Central memory CD8-positive, alpha-beta T cell (primary cell): Measurements from ENCODE around the gene CCNB1IP1.
"Not testable (repeated sequence)": the region's sequence is repeated elsewhere in the genome, so short reads cannot be mapped to it uniquely, and the experiment has no call there.

ENCODE experiments used
- ATAC-seq: fragments of 150-1000 bp; cut with Tn5 transposase; replicated peaks from 2 replicates; pipeline ENCODE4 v1.10.0; 2022; ENCODE audit warnings: mild to moderate bottlenecking, moderate FRiP score, moderate number of reproducible peaks; ENCODE audit not compliant: poor library complexity, severe bottlenecking; ENCODE audit errors: extremely low read depth
- DNase-seq, 2 donors: peaks; one replicate each; pipeline ENCODE4 v3.0.0; 2021; ENCODE audit warnings: low spot score in 2 of 2
- H3K27ac Mint-ChIP-seq: one replicate; pipeline ENCODE4 v1.8.0; 2022; ENCODE audit warnings: low read depth, mild to moderate bottlenecking, moderate library complexity, mixed read lengths
- H3K27me3 Mint-ChIP-seq: one replicate; pipeline ENCODE4 v1.8.0; 2022; ENCODE audit warnings: mixed read lengths
- H3K36me3 Mint-ChIP-seq: one replicate; pipeline ENCODE4 v1.8.0; 2022; ENCODE audit warnings: mild to moderate bottlenecking, moderate library complexity, mixed read lengths; ENCODE audit not compliant: insufficient read depth
- H3K4me1 Mint-ChIP-seq: one replicate; pipeline ENCODE4 v1.8.0; 2022; ENCODE audit warnings: mixed read lengths
- H3K4me3 Mint-ChIP-seq: one replicate; pipeline ENCODE4 v1.8.0; 2022; ENCODE audit warnings: mild to moderate bottlenecking, moderate library complexity, mixed read lengths
- H3K9me3 Mint-ChIP-seq: one replicate; pipeline ENCODE4 v1.8.0; 2022; ENCODE audit warnings: mixed read lengths

CCNB1IP1 gene, protein sequence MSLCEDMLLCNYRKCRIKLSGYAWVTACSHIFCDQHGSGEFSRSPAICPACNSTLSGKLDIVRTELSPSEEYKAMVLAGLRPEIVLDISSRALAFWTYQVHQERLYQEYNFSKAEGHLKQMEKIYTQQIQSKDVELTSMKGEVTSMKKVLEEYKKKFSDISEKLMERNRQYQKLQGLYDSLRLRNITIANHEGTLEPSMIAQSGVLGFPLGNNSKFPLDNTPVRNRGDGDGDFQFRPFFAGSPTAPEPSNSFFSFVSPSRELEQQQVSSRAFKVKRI

DNA sequence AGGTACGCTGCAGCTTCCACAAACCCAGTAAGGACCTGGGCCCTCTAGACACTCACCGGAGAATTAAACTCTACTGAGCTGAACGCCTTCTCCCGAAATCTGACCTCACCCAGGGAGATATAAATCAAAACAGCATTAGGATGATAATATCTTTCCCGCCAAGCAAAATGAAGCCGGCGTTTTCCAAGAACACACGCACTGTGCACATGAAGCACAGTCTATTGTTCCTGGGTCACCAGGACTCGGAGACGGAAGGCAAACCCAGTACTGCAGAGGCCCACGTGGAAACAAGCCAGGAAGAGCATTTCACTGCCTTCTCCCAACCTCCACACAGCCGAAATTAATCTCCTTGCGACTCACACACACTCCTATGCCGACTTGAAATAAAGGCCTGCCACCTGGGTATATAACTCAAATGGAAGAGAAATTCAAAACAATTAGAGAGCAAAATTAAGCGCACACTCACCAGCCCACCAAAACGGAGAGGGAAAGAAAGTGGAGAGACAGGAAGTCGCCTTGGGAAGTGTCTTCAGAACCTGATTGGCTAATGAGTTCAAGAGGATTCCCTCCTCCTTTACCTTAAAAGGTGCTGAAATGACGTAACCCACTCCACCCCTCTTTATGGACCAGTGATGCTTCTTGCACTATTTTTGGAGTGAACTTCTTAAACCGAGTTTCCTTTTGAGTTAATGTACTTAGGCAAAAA lies at the start of gene CCNB1IP1:
Gene CCNB1IP1, minus strand, starts transcription at position 492 of the 706 bp plus-strand sequence. CDS start 16,756 bp downstream, outside the sequence.
- Mint-ChIP-seq H3K4me1 (peaks cover 24% of the 10 kb centered on the region), H3K4me3 (peak within 1 kb of the TSS; percentile 92), H3K27me3 (no peaks in the 10 kb centered on the region), H3K27ac (peak within 1 kb of the TSS; percentile 91), H3K9me3 (no peaks in the 10 kb centered on the region), H3K36me3 (peaks cover 5% of the 10 kb centered on the region)
- peak in 1 of 2 donors; percentile 33 for DNase-seq
- peak; percentile 98 for ATAC-seq

DNA sequence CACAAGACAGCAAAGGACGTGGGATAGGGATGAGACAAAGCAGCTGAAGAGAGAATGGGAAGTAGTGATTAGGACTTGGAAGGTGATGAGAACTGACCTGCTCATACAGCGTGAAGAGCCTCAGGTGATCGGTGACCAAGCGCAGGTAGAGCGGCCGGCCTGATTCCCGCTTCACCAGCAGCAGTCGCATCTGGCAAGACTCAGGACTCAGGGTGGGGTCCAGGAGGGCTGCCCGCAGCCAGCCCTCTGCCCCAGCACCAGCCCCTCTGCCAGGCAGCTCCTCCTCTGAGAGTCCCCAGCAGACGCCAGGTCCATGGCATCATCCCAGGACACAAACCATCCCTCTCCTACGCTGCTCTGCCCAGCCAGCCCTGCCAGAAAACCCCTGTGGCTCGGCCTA lies 49.4 kb upstream of the CCNB1IP1 start:
- ATAC-seq (no peak), DNase-seq (no peak)
- Mint-ChIP-seq H3K27ac (no peak overlapping the region), H3K4me3 (no peak overlapping the region), H3K4me1 (no peaks in the 10 kb centered on the region), H3K9me3 (no peaks in the 10 kb centered on the region), H3K27me3 (no peaks in the 10 kb centered on the region), H3K36me3 (peaks cover 53% of the 10 kb centered on the region)

DNA sequence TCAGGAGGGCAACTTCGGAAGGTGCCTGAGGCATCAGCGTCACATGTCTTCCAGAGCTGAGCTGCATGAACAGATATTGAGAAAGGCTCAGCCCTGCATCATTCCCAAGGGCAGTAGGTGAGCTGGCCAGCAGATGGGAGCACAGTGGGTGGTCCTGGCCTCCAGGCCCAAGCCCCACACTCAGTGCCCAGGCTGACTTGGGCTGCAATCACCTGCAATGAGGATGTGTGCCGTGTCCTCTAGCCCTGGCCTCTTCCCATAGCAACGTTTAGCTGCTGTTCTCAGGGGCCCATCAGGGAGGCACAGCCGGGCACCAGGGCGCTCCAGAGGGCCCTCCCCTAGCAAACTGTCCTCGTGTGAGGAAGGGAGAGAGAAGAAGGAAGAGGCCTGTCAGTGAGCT lies 48.3 kb upstream of the CCNB1IP1 start:
- Mint-ChIP-seq H3K9me3 (no peaks in the 10 kb centered on the region), H3K36me3 (peaks cover 55% of the 10 kb centered on the region), H3K27ac (no peak overlapping the region), H3K27me3 (no peaks in the 10 kb centered on the region), H3K4me3 (no peak overlapping the region), H3K4me1 (no peaks in the 10 kb centered on the region)
- ATAC-seq (no peak), DNase-seq (no peak)

DNA sequence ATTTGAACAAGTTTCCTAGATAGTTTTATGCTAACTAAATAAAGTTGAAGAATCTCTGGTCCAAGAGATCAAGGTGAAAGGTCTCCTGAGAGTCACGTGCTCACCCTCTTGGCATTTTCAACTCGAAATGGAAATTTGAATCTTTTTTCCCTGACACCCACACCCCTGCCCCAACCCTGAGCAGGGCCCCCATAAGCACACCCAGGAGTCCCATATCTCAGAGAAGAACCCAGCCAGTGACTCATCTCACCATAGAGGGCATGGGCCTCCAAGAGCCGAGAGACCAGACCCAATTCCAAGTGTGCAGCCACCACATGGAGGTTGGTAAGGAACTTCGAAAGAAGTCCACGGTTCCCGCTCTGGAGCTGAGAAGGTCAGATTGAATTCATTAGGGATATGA lies 47.6 kb upstream of the CCNB1IP1 start:
- H3K4me3 Mint-ChIP-seq: no peak overlapping the region

DNA sequence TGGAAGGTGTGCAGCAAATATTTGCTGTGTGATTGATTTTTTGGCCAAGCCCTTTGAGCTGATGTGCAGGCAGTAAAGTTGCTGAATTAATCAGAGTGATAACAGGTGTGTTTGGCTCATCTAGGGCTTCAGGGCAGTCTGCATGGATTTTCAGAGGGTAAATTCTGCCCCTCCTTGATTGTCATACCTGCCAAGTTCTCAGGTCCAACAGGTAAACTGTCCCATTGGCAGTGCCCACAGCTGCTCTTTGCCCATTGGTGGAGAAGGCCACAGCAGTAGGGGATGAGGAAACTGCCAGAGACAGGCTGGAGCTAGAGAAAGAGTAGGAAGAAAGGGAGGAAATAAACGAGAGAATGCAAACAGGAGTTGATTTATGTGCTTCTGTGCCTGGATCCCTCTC lies 46.7 kb upstream of the CCNB1IP1 start:
- ATAC-seq: no peak
- Mint-ChIP-seq H3K36me3 (peaks cover 58% of the 10 kb centered on the region), H3K4me1 (no peaks in the 10 kb centered on the region), H3K27me3 (no peaks in the 10 kb centered on the region), H3K9me3 (no peaks in the 10 kb centered on the region), H3K27ac (no peak overlapping the region), H3K4me3 (no peak overlapping the region)
- DNase-seq: no peak

More for the DNA sequence above, 47.6 kb upstream of the CCNB1IP1 start:
- DNase-seq (no peak), ATAC-seq (no peak)
- H3K27me3 Mint-ChIP-seq: no peaks in the 10 kb centered on the region
- H3K4me1 Mint-ChIP-seq: no peaks in the 10 kb centered on the region
- H3K27ac Mint-ChIP-seq: no peak overlapping the region
- H3K9me3 Mint-ChIP-seq: no peaks in the 10 kb centered on the region
- H3K36me3 Mint-ChIP-seq: peaks cover 53% of the 10 kb centered on the region

DNA sequence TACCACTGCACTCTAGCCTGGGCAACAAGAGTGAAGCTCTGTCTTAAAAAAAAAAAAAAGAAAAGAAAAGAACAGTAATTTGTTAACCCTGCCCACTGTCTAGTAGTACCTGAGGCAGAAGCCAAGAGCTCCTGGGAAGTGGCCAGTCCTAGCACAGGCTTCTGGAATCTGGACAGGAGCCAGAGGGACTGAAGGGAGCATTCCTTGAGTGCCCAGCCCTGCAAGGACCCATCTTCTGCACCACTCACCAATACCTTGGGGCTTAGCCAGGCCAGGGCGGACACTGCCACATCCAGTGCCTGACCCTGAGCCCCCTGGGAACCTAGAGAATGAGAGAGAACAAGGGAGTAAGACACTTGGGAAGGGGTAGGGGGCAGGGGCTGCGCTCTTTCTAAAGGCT lies 44.1 kb upstream of the CCNB1IP1 start:
- Mint-ChIP-seq H3K27ac (no peak overlapping the region), H3K9me3 (no peaks in the 10 kb centered on the region), H3K27me3 (no peaks in the 10 kb centered on the region), H3K36me3 (peaks cover 61% of the 10 kb centered on the region), H3K4me3 (no peak overlapping the region), H3K4me1 (no peaks in the 10 kb centered on the region)
- no peak for DNase-seq
- no peak for ATAC-seq

DNA sequence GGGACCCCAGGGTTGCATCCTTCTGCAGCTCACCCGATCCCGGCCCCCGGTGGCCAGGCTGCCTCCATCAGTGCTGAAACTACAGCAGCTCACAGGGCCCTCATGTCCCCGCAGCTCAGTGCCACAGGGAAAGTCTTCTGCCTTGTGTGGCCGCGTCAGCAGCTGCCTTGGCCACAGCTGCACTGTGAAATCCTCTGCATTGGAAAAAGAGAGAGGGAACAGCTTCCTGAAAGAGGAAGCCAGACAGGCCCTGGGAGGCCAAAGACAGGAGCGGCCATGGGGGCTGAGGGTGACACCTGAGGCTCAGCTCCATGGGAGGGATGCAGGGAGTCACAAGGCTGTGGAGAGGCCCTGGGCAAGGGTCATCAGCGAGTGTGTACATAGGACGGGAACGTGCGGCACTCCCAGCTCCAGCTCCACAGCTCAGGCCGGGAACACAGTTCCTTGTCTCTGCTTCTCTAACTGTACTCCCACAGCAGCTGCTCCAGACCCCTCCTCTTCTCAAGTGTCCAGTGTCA lies 43.1 kb upstream of the CCNB1IP1 start:
- no peaks in the 10 kb centered on the region for H3K9me3 Mint-ChIP-seq
- peaks cover 69% of the 10 kb centered on the region for H3K36me3 Mint-ChIP-seq
- H3K4me1 Mint-ChIP-seq: no peaks in the 10 kb centered on the region
- H3K4me3 Mint-ChIP-seq: no peak overlapping the region
- DNase-seq: no peak
- ATAC-seq: no peak
- no peak overlapping the region for H3K27ac Mint-ChIP-seq
- H3K27me3 Mint-ChIP-seq: no peaks in the 10 kb centered on the region

DNA sequence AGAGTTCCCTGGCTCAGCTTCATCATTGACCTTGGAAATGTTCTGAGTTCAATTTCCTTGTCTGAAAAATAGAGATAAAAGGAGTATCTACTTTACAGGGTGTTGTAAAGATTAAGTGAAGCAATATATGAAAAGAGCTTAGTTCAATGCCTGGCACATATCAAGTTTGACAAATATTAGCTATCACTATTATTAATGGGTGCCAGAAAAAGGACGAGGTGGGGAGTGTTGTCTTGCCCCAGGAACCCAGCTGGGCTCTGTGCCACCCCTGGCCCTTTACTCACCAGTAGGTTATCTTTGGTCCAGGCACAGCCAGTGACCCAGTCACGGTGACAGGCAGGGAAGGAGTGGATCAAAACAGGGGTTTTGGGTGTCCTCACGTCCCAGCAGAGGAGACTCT lies 42.4 kb upstream of the CCNB1IP1 start:
- H3K4me1 Mint-ChIP-seq: no peaks in the 10 kb centered on the region

DNA sequence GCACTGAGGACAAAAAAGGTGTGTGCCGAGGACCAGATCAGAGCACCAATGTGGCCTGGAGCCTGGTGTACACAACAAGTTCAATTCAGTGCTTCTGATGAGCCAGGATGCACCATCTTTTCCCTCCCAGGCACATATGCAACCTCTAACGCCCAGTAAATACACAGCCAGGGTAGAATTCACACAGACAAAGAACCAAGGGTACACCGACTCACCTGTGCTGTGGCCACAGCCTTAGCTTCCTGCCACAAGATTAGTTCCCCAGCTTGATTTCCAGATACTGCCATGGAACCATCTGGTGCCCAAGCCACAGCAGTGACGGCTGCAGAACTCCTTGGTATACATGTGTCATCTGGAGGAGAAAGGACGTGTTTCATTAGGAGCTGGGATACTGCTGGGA lies 39.7 kb upstream of the CCNB1IP1 start:
- Mint-ChIP-seq H3K27me3 (no peaks in the 10 kb centered on the region), H3K9me3 (no peaks in the 10 kb centered on the region), H3K27ac (no peak overlapping the region), H3K4me1 (no peaks in the 10 kb centered on the region), H3K36me3 (peaks cover 77% of the 10 kb centered on the region), H3K4me3 (no peak overlapping the region)
- ATAC-seq (no peak), DNase-seq (no peak)

More for the DNA sequence above, 42.4 kb upstream of the CCNB1IP1 start:
- Mint-ChIP-seq H3K4me3 (no peak overlapping the region), H3K27ac (no peak overlapping the region), H3K9me3 (no peaks in the 10 kb centered on the region), H3K27me3 (no peaks in the 10 kb centered on the region), H3K36me3 (peaks cover 73% of the 10 kb centered on the region)
- no peak for ATAC-seq
- DNase-seq: no peak

DNA sequence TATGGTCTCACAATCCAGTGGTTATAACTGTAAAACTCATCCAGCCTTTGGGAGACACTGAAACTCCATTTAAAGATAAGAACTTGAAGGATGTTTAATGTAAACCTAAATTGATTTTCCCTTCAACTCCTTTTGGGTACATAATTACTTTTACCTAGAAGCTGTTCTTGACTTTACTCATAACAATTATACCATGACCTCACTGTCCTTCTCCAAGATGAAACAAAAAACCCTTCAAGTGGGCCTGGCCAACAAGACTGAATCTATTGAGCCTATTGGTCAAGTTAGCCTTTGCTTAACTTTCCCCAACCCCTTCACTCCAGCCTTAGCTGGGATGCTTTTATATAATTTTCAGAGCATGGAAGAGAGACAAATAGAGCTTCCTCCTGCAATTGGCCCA lies 32.8 kb upstream of the CCNB1IP1 start:
- H3K9me3 Mint-ChIP-seq: no peaks in the 10 kb centered on the region
- no peak overlapping the region for H3K27ac Mint-ChIP-seq
- no peak for DNase-seq
- no peaks in the 10 kb centered on the region for H3K27me3 Mint-ChIP-seq
- ATAC-seq: no peak
- H3K4me1 Mint-ChIP-seq: no peaks in the 10 kb centered on the region
- H3K36me3 Mint-ChIP-seq: peaks cover 51% of the 10 kb centered on the region
- no peak overlapping the region for H3K4me3 Mint-ChIP-seq

DNA sequence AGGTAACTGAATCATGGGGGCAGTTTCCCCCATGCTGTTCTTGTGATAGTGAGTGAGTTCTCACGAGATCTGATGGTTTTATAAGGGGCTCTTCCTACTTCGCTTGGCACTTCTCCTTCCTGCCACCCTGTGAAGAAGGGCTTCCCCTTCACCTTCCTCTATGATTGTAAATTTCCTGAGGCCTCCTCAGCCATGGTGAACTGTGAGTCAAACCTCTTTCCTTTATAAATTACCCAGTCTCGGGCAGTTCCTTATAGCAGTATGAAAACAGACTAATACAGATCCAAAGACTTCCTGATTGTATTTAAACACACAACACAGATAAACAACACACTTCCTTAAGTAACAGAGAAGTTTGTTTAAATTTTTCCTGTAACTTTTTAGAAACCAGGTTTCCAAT lies 25.4 kb upstream of the CCNB1IP1 start:
- Mint-ChIP-seq H3K27ac (peak overlapping the region; percentile 78), H3K36me3 (peaks cover 24% of the 10 kb centered on the region)
- not testable (repeated sequence) for H3K4me3 Mint-ChIP-seq, DNase-seq, H3K9me3 Mint-ChIP-seq, H3K27me3 Mint-ChIP-seq, ATAC-seq, H3K4me1 Mint-ChIP-seq

DNA sequence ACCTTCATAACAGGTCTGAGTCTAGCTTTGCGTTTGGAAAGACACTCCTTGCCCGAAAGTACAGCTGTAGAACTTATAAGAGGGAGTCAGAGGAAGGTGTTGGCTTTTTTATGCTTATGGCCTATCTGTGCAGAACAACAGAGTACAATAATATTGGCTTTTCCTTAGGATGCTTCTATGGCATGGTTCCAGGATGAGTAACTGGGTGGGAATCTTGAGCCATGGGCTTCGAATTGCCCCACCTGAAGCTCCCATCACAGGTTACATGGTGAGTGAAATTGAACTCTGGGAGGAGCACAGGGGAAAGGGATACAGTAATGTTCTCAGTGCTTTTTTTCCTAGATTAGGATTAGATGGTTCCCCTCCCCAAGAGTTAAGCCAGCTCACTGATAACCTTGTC lies 23.3 kb upstream of the CCNB1IP1 start:
- Mint-ChIP-seq H3K27ac (peak overlapping the region; percentile 1), H3K9me3 (no peaks in the 10 kb centered on the region), H3K27me3 (no peaks in the 10 kb centered on the region), H3K36me3 (peaks cover 37% of the 10 kb centered on the region), H3K4me3 (no peak overlapping the region), H3K4me1 (peaks cover 5% of the 10 kb centered on the region)
- DNase-seq (no peak), ATAC-seq (no peak)

DNA sequence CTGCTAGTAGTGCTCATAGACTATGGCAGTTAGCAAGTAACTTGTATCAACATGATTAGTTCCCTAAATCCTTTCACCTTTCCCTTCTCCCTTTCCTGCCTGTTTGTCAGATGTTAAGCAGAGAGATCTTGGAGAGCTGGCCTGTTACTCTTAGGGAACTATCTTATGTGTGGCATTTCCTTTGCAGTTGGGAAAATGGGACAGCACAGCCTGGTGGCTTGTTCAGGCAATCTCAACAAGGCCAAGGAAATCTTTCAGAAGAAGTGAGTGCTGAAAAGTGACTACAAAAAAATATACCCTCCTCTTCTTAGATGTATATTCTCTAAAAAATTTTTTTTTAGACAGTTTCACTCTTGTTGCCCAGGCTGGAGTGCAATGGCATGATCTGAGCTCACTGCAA lies 17.8 kb upstream of the CCNB1IP1 start:
- Mint-ChIP-seq H3K27ac (no peak overlapping the region), H3K4me3 (no peak overlapping the region), H3K27me3 (no peaks in the 10 kb centered on the region), H3K9me3 (no peaks in the 10 kb centered on the region), H3K36me3 (peaks cover 46% of the 10 kb centered on the region), H3K4me1 (no peaks in the 10 kb centered on the region)
- no peak for ATAC-seq
- DNase-seq: no peak
